CD4-positive, alpha-beta T cell treated with Interleukin-15 for 1 hour (primary cell): ENCODE measurements around the gene ERC2.

ENCODE experiments used
- DNase-seq: peaks from one replicate; pipeline ENCODE4 v3.0.0-alpha.2; 2020

The ERC2 gene

GRCh38 chr3:55770077-55770476, 698.2 kb downstream of the ERC2 start:
- DNase-seq = no peak

- no peak for DNase-seq
Measured at GRCh38 chr3:55766753-55767152, 701.5 kb downstream of the ERC2 start.

- no peak for DNase-seq
Measured at GRCh38 chr3:55765906-55766701, 702.2 kb downstream of the ERC2 start.

- DNase-seq = no peak
Measured at GRCh38 chr3:55765398-55765797, 702.9 kb downstream of the ERC2 start.

GRCh38 chr3:55756976-55757375, 711.3 kb downstream of the ERC2 start:
- DNase-seq = no peak

GRCh38 chr3:55755516-55756205, 712.6 kb downstream of the ERC2 start:
- DNase-seq = no peak

GRCh38 chr3:55752911-55753310, 715.4 kb downstream of the ERC2 start:
- DNase-seq = no peak

- no peak for DNase-seq
Measured at GRCh38 chr3:55751730-55752129, 716.5 kb downstream of the ERC2 start.

- no peak for DNase-seq
Measured at GRCh38 chr3:55750525-55750924, 717.7 kb downstream of the ERC2 start.

GRCh38 chr3:55749036-55749435, 719.2 kb downstream of the ERC2 start:
- no peak for DNase-seq

GRCh38 chr3:55746808-55747413, 721.4 kb downstream of the ERC2 start:
- DNase-seq = no peak

- DNase-seq = no peak
Measured at GRCh38 chr3:55742832-55743136, 725.5 kb downstream of the ERC2 start.

GRCh38 chr3:55742022-55742831, 726.0 kb downstream of the ERC2 start:
- no peak for DNase-seq

- DNase-seq = no peak
Measured at GRCh38 chr3:55737186-55737585, 731.1 kb downstream of the ERC2 start.

- DNase-seq = no peak
Measured at GRCh38 chr3:55735976-55736375, 732.3 kb downstream of the ERC2 start.

- DNase-seq = no peak
Measured at GRCh38 chr3:55731741-55732140, 736.5 kb downstream of the ERC2 start.

- no peak for DNase-seq
Measured at GRCh38 chr3:55729546-55729945, 738.7 kb downstream of the ERC2 start.

- no peak for DNase-seq
Measured at GRCh38 chr3:55728461-55729100, 739.7 kb downstream of the ERC2 start.

GRCh38 chr3:55726501-55726775, 741.8 kb downstream of the ERC2 start:
- no peak for DNase-seq

- DNase-seq = no peak
Measured at GRCh38 chr3:55725681-55726500, 742.4 kb downstream of the ERC2 start.

GRCh38 chr3:55724821-55725220, 743.4 kb downstream of the ERC2 start:
- DNase-seq = no peak

- DNase-seq = no peak
Measured at GRCh38 chr3:55724407-55724784, 743.9 kb downstream of the ERC2 start.
